Liver (tissue), 9 donors: ENCODE measurements around the gene RHOV. TPM values are rescaled to one million over a fixed set of nuclear protein-coding genes. Genes with fewer than 3 reads are reported as not detected.

Experiments used
- DNase-seq: peaks from one replicate; pipeline ENCODE4 v3.0.0-alpha.2; 2017; ENCODE audit warnings: low spot score
- H3K27ac ChIP-seq, 2 donors: one replicate each; pipeline ENCODE4 v1.7.0; 2013; ENCODE audit warnings: inconsistent platforms in 2 of 2, low read length in 2 of 2, control low read depth in 1 of 2, low read depth in 1 of 2, mild to moderate bottlenecking in 1 of 2
- H3K27me3 ChIP-seq, 4 donors: one replicate each; pipeline versions ENCODE4 v1.6.1 to v1.7.0; 2013; ENCODE audit warnings: low read length in 3 of 4, inconsistent platforms in 1 of 4, mild to moderate bottlenecking in 1 of 4, moderate library complexity in 1 of 4; ENCODE audit not compliant: control insufficient read depth in 4 of 4, insufficient read depth in 4 of 4
- H3K36me3 ChIP-seq, 4 donors: one replicate each; pipeline versions ENCODE4 v1.6.1 to v1.7.0; 2013; ENCODE audit warnings: low read length in 3 of 4, mild to moderate bottlenecking in 3 of 4, low read depth in 1 of 4, moderate library complexity in 1 of 4; ENCODE audit not compliant: control insufficient read depth in 4 of 4, insufficient read depth in 3 of 4
- H3K4me1 ChIP-seq, 4 donors: one replicate each; pipeline versions ENCODE4 v1.6.1 to v1.7.0; 2013; ENCODE audit warnings: low read length in 3 of 4, mild to moderate bottlenecking in 3 of 4, moderate library complexity in 1 of 4; ENCODE audit not compliant: control insufficient read depth in 4 of 4, insufficient read depth in 4 of 4
- H3K4me3 ChIP-seq, 3 donors: one replicate each; pipeline versions ENCODE4 v1.6.1 to v1.7.0; 2013; ENCODE audit warnings: low read length in 3 of 3, control low read depth in 1 of 3, low read depth in 1 of 3, mild to moderate bottlenecking in 1 of 3
- H3K9ac ChIP-seq, 2 donors: one replicate each; pipeline ENCODE4 v1.7.0; 2013; ENCODE audit warnings: low read length in 2 of 2, mild to moderate bottlenecking in 2 of 2, moderate library complexity in 2 of 2, control low read depth in 1 of 2, low read depth in 1 of 2
- H3K9me3 ChIP-seq, 4 donors: one replicate each; pipeline versions ENCODE4 v1.6.1 to v1.7.0; 2013; ENCODE audit warnings: low read length in 3 of 4; ENCODE audit not compliant: control insufficient read depth in 4 of 4
- EGR1 ChIP-seq, 2 donors: IDR thresholded peaks; 2 replicates each; pipeline ENCODE4 v1.6.1; 2016 to 2018; ENCODE audit warnings: antibody characterized with exemption in 2 of 2, low read depth in 2 of 2
- FOXA1 ChIP-seq: IDR thresholded peaks from 2 replicates; pipeline ENCODE4 v1.6.1; 2016; ENCODE audit warnings: antibody characterized with exemption
- FOXA2 ChIP-seq: IDR thresholded peaks from 2 replicates; pipeline ENCODE4 v1.6.1; 2016; ENCODE audit warnings: antibody characterized with exemption
- GABPA ChIP-seq, 2 donors: IDR thresholded peaks in 1 of 2; conservative IDR thresholded peaks in 1 of 2; 2 replicates each; pipeline ENCODE4 v1.6.1; 2016; ENCODE audit warnings: antibody characterized with exemption in 2 of 2, mild to moderate bottlenecking in 1 of 2, moderate library complexity in 1 of 2
- HNF4A ChIP-seq, 2 donors: conservative IDR thresholded peaks; 2 replicates each; pipeline ENCODE4 v1.6.1; 2016; ENCODE audit warnings: antibody characterized with exemption in 2 of 2, mild to moderate bottlenecking in 2 of 2
- HNF4G ChIP-seq: IDR thresholded peaks from 2 replicates; pipeline ENCODE4 v1.6.1; 2016; ENCODE audit warnings: antibody characterized with exemption
- JUND ChIP-seq, 2 donors: IDR thresholded peaks; 2 replicates each; pipeline ENCODE4 v1.6.1; 2016; ENCODE audit warnings: antibody characterized with exemption in 2 of 2
- NR2F2 ChIP-seq: IDR thresholded peaks from 2 replicates; pipeline ENCODE4 v1.6.1; 2016; ENCODE audit warnings: antibody characterized with exemption
- RAD21 ChIP-seq, 2 donors: IDR thresholded peaks; 2 replicates each; pipeline ENCODE4 v1.6.1; 2016; ENCODE audit warnings: antibody characterized with exemption in 2 of 2, mild to moderate bottlenecking in 2 of 2
- RXRA ChIP-seq, 2 donors: IDR thresholded peaks; 2 replicates each; pipeline ENCODE4 v1.6.1; 2017 to 2018; ENCODE audit warnings: antibody characterized with exemption in 2 of 2, mild to moderate bottlenecking in 1 of 2
- SP1 ChIP-seq: IDR thresholded peaks from 2 replicates; pipeline ENCODE4 v1.6.1; 2018; ENCODE audit warnings: antibody characterized with exemption, mild to moderate bottlenecking
- TAF1 ChIP-seq: conservative IDR thresholded peaks from 2 replicates; pipeline ENCODE4 v1.6.1; 2016; ENCODE audit warnings: antibody characterized with exemption, mild to moderate bottlenecking
- YY1 ChIP-seq: IDR thresholded peaks from 2 replicates; pipeline ENCODE4 v1.6.1; 2016; ENCODE audit warnings: antibody characterized with exemption, mild to moderate bottlenecking
- WGBS: extraction: QIAGEN DNeasy Blood & Tissue Kit; methylation state at CpG from one replicate; pipeline ENCODE4 v1.1.7; 2013; 5-methylcytosine and 5-hydroxymethylcytosine counted together
- polyA plus RNA-seq, 2 donors: library from polyadenylated mRNA; stranded (reverse) in 1 of 2; unstranded in 1 of 2; fragments of 200-250 nt in 1 of 2; fragments of >200 nt in 1 of 2; fragmentation: Nextera tagmentation in 1 of 2; extraction: Ambion mirVana in 1 of 2; gene quantifications; one replicate each; pipeline versions ENCODE4 v1.2.1 to v1.2.3, GENCODE V29; 2013 to 2015
- total RNA-seq, 2 donors: library from RNA; depleted of rRNA; stranded (reverse); fragments of >200 nt; gene quantifications; one replicate each; pipeline ENCODE4 v1.2.3, GENCODE V29; 2014
- TF ChIP-seq, protein P1 (sequence below): IDR thresholded peaks from 2 replicates; pipeline ENCODE4 v1.6.1; 2016; ENCODE audit warnings: antibody characterized with exemption
- TF ChIP-seq, protein P2 (sequence below): IDR thresholded peaks from 2 replicates; pipeline ENCODE4 v1.6.1; 2016; ENCODE audit warnings: antibody characterized with exemption, mild to moderate bottlenecking
- TF ChIP-seq, protein P3 (sequence below): fragments of 150-350 bp; IDR thresholded peaks from 2 replicates; pipeline ENCODE4 v1.5.1; 2017; ENCODE audit warnings: improper control_type of control experiment, low read depth, low read length; ENCODE audit not compliant: missing input control
- TF ChIP-seq, protein P4 (sequence below): IDR thresholded peaks from 2 replicates; pipeline ENCODE4 v1.6.1; 2016; ENCODE audit warnings: antibody characterized with exemption
- TF ChIP-seq, protein P5 (sequence below): IDR thresholded peaks from 2 replicates; pipeline ENCODE4 v1.6.1; 2016; ENCODE audit warnings: antibody characterized with exemption
- donor health status: healthy.
- donor health status: healthy.
- donor health status: healthy.
- donor health status: healthy.
- donor health status: healthy.

RHOV gene
- total and polyA plus RNA-seq, 4 donors: 0.05 TPM; not detected in 3

DNA sequence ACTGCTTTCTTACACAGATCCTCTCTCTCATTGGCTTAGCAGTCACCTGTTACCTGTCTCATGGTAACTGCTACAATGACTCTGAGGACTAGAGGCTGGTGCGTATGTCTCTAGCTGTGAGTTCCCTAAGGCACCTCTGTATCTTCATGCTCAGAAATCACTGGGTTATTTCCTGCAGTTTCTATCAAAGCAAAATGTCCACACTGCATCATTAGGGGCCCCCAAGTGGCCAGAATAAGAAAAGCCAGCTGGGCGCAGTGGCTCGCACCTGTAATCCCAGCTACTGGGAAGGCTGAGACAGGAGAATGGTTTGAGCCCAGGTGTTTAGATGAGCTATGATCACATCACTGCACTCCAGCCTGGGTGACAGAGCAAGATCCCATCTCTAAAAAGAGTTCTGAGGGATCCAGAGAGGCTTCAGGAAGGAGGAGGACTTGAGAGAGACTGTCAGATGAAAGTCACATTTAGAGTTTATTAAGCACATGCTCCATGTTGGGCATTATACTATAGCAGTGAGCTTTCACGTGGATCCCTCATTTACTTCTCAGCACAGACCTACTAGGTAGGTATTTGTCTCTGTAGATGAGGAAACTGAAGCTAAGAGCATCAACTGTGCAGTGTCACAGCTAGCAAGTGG is 17.9 kb upstream of the RHOV start:
- no peak overlapping the region for H3K4me3 ChIP-seq
- H3K9ac ChIP-seq: no peak overlapping the region

DNA sequence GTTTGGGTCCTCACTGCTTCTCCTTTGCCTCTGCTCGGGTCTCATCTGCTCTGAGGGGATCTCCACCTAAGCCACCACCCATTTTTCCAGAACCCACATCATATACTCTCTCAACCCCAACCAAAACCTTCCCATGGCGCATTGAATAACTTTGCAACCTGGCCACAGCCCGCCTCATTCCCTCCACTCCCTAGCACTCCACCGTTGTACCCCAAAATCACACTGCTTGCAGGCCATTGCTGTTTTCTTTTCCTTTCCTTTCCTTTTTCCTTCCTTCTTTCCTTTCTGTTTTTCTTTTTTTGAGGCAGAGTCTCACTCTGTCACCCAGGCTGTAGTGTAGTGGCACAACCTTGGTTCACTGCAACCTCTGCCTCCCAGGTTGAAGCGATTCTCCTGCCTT is 17.1 kb upstream of the RHOV start:
- Histone ChIP-seq H3K27me3 (no peaks in the 10 kb centered on the region), H3K4me3 (no peak overlapping the region), H3K36me3 (peaks cover 0 to 3% (median 0%) of the 10 kb centered on the region in 4 donors), H3K9me3 (no peaks in the 10 kb centered on the region), H3K4me1 (peaks cover 2 to 28% (median 15%) of the 10 kb centered on the region in 4 donors), H3K27ac (no peak overlapping the region), H3K9ac (no peak overlapping the region)
- no peak for DNase-seq
- TF ChIP-seq EGR1 (IDR thresholded peaks at IDR 0.05; ENCODE audit: low read depth in 2 of 2) (no peak), FOXA1 (no peak), RAD21 (IDR thresholded peaks at IDR 0.05) (no peak), TAF1 (no peak), JUND (IDR thresholded peaks at IDR 0.05) (no peak), NR2F2 (no peak), HNF4G (no peak), FOXA2 (no peak), GABPA (IDR thresholded peaks at IDR 0.05 in 1 of 2, conservative IDR thresholded peaks at IDR 0.05 in 1 of 2) (no peak), RXRA (IDR thresholded peaks at IDR 0.05) (no peak), YY1 (no peak), HNF4A (conservative IDR thresholded peaks at IDR 0.05) (no peak), SP1 (no peak)
- TF ChIP-seq, protein P1, sequence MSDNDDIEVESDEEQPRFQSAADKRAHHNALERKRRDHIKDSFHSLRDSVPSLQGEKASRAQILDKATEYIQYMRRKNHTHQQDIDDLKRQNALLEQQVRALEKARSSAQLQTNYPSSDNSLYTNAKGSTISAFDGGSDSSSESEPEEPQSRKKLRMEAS: no peak
- TF ChIP-seq, protein P2, sequence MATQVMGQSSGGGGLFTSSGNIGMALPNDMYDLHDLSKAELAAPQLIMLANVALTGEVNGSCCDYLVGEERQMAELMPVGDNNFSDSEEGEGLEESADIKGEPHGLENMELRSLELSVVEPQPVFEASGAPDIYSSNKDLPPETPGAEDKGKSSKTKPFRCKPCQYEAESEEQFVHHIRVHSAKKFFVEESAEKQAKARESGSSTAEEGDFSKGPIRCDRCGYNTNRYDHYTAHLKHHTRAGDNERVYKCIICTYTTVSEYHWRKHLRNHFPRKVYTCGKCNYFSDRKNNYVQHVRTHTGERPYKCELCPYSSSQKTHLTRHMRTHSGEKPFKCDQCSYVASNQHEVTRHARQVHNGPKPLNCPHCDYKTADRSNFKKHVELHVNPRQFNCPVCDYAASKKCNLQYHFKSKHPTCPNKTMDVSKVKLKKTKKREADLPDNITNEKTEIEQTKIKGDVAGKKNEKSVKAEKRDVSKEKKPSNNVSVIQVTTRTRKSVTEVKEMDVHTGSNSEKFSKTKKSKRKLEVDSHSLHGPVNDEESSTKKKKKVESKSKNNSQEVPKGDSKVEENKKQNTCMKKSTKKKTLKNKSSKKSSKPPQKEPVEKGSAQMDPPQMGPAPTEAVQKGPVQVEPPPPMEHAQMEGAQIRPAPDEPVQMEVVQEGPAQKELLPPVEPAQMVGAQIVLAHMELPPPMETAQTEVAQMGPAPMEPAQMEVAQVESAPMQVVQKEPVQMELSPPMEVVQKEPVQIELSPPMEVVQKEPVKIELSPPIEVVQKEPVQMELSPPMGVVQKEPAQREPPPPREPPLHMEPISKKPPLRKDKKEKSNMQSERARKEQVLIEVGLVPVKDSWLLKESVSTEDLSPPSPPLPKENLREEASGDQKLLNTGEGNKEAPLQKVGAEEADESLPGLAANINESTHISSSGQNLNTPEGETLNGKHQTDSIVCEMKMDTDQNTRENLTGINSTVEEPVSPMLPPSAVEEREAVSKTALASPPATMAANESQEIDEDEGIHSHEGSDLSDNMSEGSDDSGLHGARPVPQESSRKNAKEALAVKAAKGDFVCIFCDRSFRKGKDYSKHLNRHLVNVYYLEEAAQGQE: no peak
- TF ChIP-seq, protein P3, sequence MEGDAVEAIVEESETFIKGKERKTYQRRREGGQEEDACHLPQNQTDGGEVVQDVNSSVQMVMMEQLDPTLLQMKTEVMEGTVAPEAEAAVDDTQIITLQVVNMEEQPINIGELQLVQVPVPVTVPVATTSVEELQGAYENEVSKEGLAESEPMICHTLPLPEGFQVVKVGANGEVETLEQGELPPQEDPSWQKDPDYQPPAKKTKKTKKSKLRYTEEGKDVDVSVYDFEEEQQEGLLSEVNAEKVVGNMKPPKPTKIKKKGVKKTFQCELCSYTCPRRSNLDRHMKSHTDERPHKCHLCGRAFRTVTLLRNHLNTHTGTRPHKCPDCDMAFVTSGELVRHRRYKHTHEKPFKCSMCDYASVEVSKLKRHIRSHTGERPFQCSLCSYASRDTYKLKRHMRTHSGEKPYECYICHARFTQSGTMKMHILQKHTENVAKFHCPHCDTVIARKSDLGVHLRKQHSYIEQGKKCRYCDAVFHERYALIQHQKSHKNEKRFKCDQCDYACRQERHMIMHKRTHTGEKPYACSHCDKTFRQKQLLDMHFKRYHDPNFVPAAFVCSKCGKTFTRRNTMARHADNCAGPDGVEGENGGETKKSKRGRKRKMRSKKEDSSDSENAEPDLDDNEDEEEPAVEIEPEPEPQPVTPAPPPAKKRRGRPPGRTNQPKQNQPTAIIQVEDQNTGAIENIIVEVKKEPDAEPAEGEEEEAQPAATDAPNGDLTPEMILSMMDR: no peak
- TF ChIP-seq, protein P4, sequence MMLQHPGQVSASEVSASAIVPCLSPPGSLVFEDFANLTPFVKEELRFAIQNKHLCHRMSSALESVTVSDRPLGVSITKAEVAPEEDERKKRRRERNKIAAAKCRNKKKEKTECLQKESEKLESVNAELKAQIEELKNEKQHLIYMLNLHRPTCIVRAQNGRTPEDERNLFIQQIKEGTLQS: no peak
- TF ChIP-seq, protein P5, sequence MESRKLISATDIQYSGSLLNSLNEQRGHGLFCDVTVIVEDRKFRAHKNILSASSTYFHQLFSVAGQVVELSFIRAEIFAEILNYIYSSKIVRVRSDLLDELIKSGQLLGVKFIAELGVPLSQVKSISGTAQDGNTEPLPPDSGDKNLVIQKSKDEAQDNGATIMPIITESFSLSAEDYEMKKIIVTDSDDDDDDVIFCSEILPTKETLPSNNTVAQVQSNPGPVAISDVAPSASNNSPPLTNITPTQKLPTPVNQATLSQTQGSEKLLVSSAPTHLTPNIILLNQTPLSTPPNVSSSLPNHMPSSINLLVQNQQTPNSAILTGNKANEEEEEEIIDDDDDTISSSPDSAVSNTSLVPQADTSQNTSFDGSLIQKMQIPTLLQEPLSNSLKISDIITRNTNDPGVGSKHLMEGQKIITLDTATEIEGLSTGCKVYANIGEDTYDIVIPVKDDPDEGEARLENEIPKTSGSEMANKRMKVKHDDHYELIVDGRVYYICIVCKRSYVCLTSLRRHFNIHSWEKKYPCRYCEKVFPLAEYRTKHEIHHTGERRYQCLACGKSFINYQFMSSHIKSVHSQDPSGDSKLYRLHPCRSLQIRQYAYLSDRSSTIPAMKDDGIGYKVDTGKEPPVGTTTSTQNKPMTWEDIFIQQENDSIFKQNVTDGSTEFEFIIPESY: no peak
- 86% methylated on average over 5 of the region's 5 CpGs for WGBS

More for the DNA sequence above, 17.9 kb upstream of the RHOV start:
- Histone ChIP-seq H3K4me1 (peaks cover 2 to 28% (median 15%) of the 10 kb centered on the region in 4 donors), H3K36me3 (peaks cover 0 to 3% (median 0%) of the 10 kb centered on the region in 4 donors), H3K9me3 (no peaks in the 10 kb centered on the region), H3K27ac (no peak overlapping the region), H3K27me3 (no peaks in the 10 kb centered on the region)
- 7% methylated on average over 4 of the region's 4 CpGs for WGBS
- no peak for DNase-seq
- TF ChIP-seq, protein P3: peak; percentile 71
- TF ChIP-seq FOXA1 (no peak), RAD21 (IDR thresholded peaks at IDR 0.05) (peak; percentile 87 to 90)
